Astrocyte (in vitro differentiated cells and primary cell): ENCODE results near the gene FOXL3. TPM values are rescaled to one million over a fixed set of nuclear protein-coding genes. Genes with fewer than 3 reads are reported as not detected.
"Not testable (repeated sequence)": the region's sequence is repeated elsewhere in the genome, so short reads cannot be mapped to it uniquely, and the experiment has no call there.

ENCODE experiments used
- DNase-seq: peaks from one replicate; pipeline ENCODE4 v3.0.0-alpha.2; 2010; ENCODE audit warnings: low read depth
- FAIRE-seq: peaks from 2 replicates; lab custom pipeline; 2011; peaks lifted over from hg19 to GRCh38; lab: Jason Lieb, UNC
- H2AFZ ChIP-seq: 2 replicates; pipeline ENCODE4 v1.6.0; 2012; ENCODE audit warnings: low read depth, low read length, inconsistent platforms
- H3K27ac ChIP-seq: 2 replicates; pipeline ENCODE4 v1.5.1; 2011; ENCODE audit warnings: low read depth, low read length, inconsistent platforms
- H3K27me3 ChIP-seq: 2 replicates; pipeline ENCODE4 v1.6.0; 2011; ENCODE audit warnings: low read length, inconsistent platforms; ENCODE audit not compliant: insufficient read depth
- H3K36me3 ChIP-seq: 2 replicates; pipeline ENCODE4 v1.5.1; 2011; ENCODE audit warnings: low read length, inconsistent platforms; ENCODE audit not compliant: insufficient read depth
- H3K4me1 ChIP-seq: 2 replicates; pipeline ENCODE4 v1.5.1; 2011; ENCODE audit warnings: low read length, inconsistent platforms; ENCODE audit not compliant: insufficient read depth
- H3K4me2 ChIP-seq: 2 replicates; pipeline ENCODE4 v1.6.0; 2012; ENCODE audit warnings: low read length, inconsistent platforms
- H3K4me3 ChIP-seq: 2 replicates; pipeline ENCODE4 v1.5.1; 2011; ENCODE audit warnings: low read depth, mild to moderate bottlenecking, low read length, inconsistent platforms; ENCODE audit not compliant: insufficient read depth
- H3K79me2 ChIP-seq: 2 replicates; pipeline ENCODE4 v1.6.0; 2012; ENCODE audit warnings: mild to moderate bottlenecking, low read length, inconsistent platforms; ENCODE audit not compliant: insufficient read depth
- H3K9ac ChIP-seq: 2 replicates; pipeline ENCODE4 v1.6.0; 2012; ENCODE audit warnings: mild to moderate bottlenecking, low read length, inconsistent platforms
- H3K9me3 ChIP-seq: 2 replicates; pipeline ENCODE4 v1.5.1; 2012; ENCODE audit warnings: low read depth, mild to moderate bottlenecking, low read length, inconsistent platforms; ENCODE audit not compliant: insufficient read depth
- H4K20me1 ChIP-seq: 2 replicates; pipeline ENCODE4 v1.6.0; 2012; ENCODE audit warnings: low read length, inconsistent platforms; ENCODE audit not compliant: insufficient read depth
- H3K27ac Mint-ChIP-seq: one replicate; pipeline ENCODE4 v1.8.0; 2021; ENCODE audit warnings: mild to moderate bottlenecking, mixed read lengths; ENCODE audit not compliant: unreplicated experiment
- H3K27me3 Mint-ChIP-seq: one replicate; pipeline ENCODE4 v1.8.0; 2021; ENCODE audit warnings: low read depth, mixed read lengths; ENCODE audit not compliant: unreplicated experiment
- H3K36me3 Mint-ChIP-seq: one replicate; pipeline ENCODE4 v1.8.0; 2021; ENCODE audit warnings: low read depth, mixed read lengths; ENCODE audit not compliant: unreplicated experiment
- H3K4me1 Mint-ChIP-seq: one replicate; pipeline ENCODE4 v1.8.0; 2021; ENCODE audit warnings: low read depth, mixed read lengths; ENCODE audit not compliant: unreplicated experiment
- H3K4me3 Mint-ChIP-seq: one replicate; pipeline ENCODE4 v1.8.0; 2021; ENCODE audit warnings: mild to moderate bottlenecking, moderate library complexity, mixed read lengths; ENCODE audit not compliant: unreplicated experiment
- H3K9me3 Mint-ChIP-seq: one replicate; pipeline ENCODE4 v1.8.0; 2021; ENCODE audit warnings: mild to moderate bottlenecking, mixed read lengths; ENCODE audit not compliant: unreplicated experiment
- CTCF ChIP-seq: IDR thresholded peaks from 2 replicates; pipeline ENCODE4 v1.5.1; 2011; ENCODE audit warnings: low read depth, mild to moderate bottlenecking, inconsistent platforms, low read length, moderate library complexity; ENCODE audit not compliant: insufficient read depth
- EZH2 ChIP-seq: IDR thresholded peaks from 2 replicates; pipeline ENCODE4 v1.6.1; 2012; ENCODE audit warnings: mild to moderate bottlenecking, low read length, inconsistent platforms; ENCODE audit not compliant: insufficient read depth
- total RNA-seq: library from RNA; stranded (reverse); gene quantifications from 2 replicates; pipeline ENCODE4 v1.2.1, GENCODE V29; 2021

Gene FOXL3
- total RNA-seq, 1 donor from 2014 or later: not detected

- DNase-seq, H3K4me3 ChIP-seq, H3K27ac ChIP-seq, H3K4me3 Mint-ChIP-seq, H3K27ac Mint-ChIP-seq, H3K4me1 Mint-ChIP-seq, H3K9ac ChIP-seq, H3K36me3 ChIP-seq, H3K9me3 Mint-ChIP-seq, H2AFZ ChIP-seq, FAIRE-seq, H3K4me1 ChIP-seq, H3K9me3 ChIP-seq, H3K36me3 Mint-ChIP-seq, H3K4me2 ChIP-seq, H3K27me3 Mint-ChIP-seq, H3K27me3 ChIP-seq: not testable (repeated sequence)
- H4K20me1 ChIP-seq: peaks cover 61% of the 10 kb centered on the region
- peaks cover 39% of the 10 kb centered on the region for H3K79me2 ChIP-seq
Observed at GRCh38 chr7:243580-243978, 46.4 kb upstream of the FOXL3 start.

- H3K36me3 Mint-ChIP-seq: peaks cover 6% of the 10 kb centered on the region
- no peak overlapping the region for H3K9ac ChIP-seq
- no peak overlapping the region for H3K4me3 ChIP-seq
- H4K20me1 ChIP-seq: peaks cover 70% of the 10 kb centered on the region
- no peaks in the 10 kb centered on the region for H3K4me1 Mint-ChIP-seq
- H3K27ac Mint-ChIP-seq: no peak overlapping the region
- no peak for TF ChIP-seq EZH2
- TF ChIP-seq CTCF: no peak
- H3K4me2 ChIP-seq: no peak overlapping the region
- H3K4me1 ChIP-seq: no peaks in the 10 kb centered on the region
- no peaks in the 10 kb centered on the region for H3K9me3 Mint-ChIP-seq
- peaks cover 3% of the 10 kb centered on the region for H3K36me3 ChIP-seq
- no peak overlapping the region for H3K4me3 Mint-ChIP-seq
- H2AFZ ChIP-seq: no peak overlapping the region
- no peak overlapping the region for H3K27ac ChIP-seq
- peaks cover 8% of the 10 kb centered on the region for H3K27me3 Mint-ChIP-seq
- peaks cover 3% of the 10 kb centered on the region for H3K9me3 ChIP-seq
- DNase-seq: no peak
- peaks cover 39% of the 10 kb centered on the region for H3K79me2 ChIP-seq
- no peaks in the 10 kb centered on the region for H3K27me3 ChIP-seq
- FAIRE-seq: no peak
Observed at GRCh38 chr7:244974-245373, 45.0 kb upstream of the FOXL3 start.

GRCh38 chr7:245574-246295 is 44.2 kb upstream of the FOXL3 start:
- peaks cover 3% of the 10 kb centered on the region for H3K9me3 ChIP-seq
- no peak overlapping the region for H2AFZ ChIP-seq
- no peaks in the 10 kb centered on the region for H3K27me3 ChIP-seq
- H3K79me2 ChIP-seq: peaks cover 32% of the 10 kb centered on the region
- H3K9me3 Mint-ChIP-seq: no peaks in the 10 kb centered on the region
- H3K27ac Mint-ChIP-seq: no peak overlapping the region
- no peaks in the 10 kb centered on the region for H3K4me1 Mint-ChIP-seq
- peaks cover 3% of the 10 kb centered on the region for H3K36me3 ChIP-seq
- DNase-seq (no peak), FAIRE-seq (no peak)
- no peak overlapping the region for H3K4me3 ChIP-seq
- no peak overlapping the region for H3K27ac ChIP-seq
- TF ChIP-seq EZH2 (no peak), CTCF (no peak)
- H3K4me2 ChIP-seq: no peak overlapping the region
- no peak overlapping the region for H3K9ac ChIP-seq
- peaks cover 6% of the 10 kb centered on the region for H3K36me3 Mint-ChIP-seq
- no peaks in the 10 kb centered on the region for H3K4me1 ChIP-seq
- peaks cover 70% of the 10 kb centered on the region for H4K20me1 ChIP-seq
- H3K27me3 Mint-ChIP-seq: peaks cover 10% of the 10 kb centered on the region
- no peak overlapping the region for H3K4me3 Mint-ChIP-seq
